ELF-1 (cell line): Measurements from ENCODE around the gene H1-8.

Experiments used
- DNase-seq: peaks from one replicate; pipeline ENCODE4 v3.0.0-alpha.2; 2016; ENCODE audit warnings: low read depth, low spot score

The H1-8 gene

DNA sequence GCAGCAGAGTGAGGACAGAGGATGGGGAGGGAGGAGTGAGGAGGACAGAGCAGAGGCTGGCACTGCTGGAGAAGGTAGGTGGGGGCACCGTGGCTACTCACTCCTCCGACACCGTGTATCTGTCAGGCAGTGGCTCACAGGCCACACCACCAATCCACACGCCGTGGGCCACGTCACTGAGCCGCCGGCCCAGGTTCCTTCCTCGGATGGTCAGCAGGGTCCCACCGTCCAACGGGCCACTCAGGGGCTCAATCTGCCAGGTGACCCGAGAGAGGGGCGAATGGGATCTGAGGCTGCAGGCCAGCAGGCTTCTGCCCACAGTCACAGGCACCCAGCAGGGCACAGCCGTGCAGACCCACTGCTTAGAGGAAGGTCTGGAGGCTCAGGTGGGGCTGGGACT is 30.5 kb downstream of the H1-8 start:
- DNase-seq: no peak

DNA sequence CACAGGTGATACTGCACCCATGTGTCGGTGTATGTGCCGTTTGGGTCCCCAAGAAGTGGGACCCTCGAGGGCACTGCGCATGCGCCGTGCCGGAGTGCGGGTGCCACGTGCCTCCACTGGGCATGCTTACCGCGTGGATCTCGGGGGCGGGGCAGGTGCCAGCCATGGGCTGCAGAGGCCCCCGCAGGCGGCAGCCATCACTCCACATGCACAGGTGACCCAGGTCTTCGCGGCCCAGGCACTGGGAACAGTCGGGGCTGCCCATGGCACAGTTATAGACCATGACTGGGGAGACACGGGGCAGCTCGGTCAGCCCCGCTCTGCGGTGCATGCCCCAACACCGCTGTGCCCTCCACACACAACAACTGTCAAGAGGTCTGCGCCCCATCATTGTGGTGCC is 31.2 kb downstream of the H1-8 start:
- DNase-seq: no peak

DNA sequence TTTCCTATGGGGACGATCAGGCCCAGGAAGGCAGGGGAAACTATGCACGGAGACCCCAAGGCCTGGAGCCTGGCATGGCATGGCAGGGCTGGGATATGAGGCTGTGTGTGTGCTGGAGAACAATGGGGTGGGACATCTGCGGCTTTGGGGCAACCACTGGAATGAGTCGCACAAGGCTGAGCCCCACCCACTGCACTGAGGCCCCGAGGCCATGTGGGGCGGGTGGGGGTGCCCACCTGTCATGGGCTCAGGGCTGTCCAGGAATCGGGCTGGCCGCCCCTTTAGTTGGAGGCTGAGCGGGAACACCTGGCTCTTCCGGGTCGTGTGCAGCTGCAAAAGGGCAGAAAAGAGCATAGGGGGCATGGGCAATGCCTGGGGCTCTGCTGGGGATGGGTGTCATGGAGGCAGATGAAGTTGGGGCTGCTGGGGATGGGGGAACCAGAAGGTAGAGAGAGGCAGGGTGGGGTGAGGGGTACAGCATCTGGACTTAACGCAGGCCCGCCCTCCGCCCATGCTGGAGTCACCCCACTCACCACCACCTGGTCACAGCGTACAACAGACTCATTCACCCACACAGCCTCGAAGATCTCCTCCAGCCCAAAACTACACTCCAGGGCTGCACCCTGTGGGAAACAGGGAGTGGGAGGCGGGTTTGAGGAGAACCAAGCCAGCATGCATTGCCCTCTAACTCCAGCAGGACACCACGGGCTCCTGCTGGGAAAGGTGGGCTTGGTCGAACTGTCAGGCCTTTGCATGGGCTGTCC is 32.4 kb downstream of the H1-8 start:
- no peak for DNase-seq

DNA sequence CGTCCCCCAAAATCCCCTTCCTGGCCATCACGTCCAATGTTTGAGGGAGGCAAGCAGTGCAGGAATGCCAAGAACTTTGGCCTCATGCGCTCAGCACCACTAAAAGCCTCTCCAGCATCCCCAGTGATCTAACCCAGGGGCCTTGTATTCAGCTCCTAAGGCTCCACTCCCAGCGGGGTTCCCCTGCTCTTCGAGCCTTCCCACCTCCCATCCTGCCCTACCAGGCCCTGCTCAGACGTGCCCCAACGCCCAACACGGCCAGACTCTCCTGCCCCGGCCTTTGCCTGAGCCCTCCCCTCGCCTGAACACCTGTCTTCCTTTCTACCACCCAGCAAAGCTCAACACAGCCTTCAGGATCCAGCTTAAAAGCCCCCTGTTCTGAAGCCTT is 33.0 kb downstream of the H1-8 start:
- peak; percentile 67 for DNase-seq

DNA sequence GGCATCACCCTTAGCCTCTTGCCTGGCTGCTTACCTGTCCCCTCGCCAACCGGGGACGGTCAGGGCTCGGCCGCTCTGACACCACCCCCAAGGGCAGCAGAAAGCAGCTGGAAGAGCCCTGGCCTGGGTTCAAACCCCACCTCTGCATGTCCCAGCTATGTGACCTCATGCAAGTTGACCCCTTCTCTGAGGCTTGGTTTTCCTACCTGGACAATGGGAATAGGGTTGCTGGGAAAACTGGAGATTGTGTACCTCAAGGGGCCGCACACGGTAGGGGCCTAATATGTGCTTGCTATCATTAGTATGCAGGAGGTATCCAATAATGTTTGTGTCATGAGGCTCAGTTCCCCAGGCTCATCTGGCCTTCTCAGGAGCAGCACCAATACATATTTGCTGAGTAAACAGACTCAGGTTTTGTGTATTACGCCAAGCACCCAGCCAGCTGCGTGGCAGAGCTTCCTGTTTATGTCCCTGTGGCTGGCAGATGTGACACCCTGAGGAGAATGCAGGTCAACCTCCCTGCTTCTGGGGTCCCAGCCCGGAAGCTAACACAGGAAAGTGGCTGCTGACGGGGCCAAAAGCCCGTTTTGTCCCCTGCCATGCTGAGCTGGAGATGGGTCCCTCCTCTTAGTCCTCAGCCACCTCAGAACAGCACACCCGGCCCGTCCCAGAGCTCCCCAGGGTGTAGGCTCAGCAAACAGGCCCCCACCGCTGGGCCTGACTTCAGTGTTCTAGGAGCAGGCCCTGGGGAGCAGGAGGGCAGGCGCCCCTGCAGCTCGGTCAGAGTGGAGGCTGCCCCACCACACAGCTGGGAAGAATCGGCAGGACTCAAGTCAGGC is 33.8 kb downstream of the H1-8 start:
- no peak for DNase-seq

DNA sequence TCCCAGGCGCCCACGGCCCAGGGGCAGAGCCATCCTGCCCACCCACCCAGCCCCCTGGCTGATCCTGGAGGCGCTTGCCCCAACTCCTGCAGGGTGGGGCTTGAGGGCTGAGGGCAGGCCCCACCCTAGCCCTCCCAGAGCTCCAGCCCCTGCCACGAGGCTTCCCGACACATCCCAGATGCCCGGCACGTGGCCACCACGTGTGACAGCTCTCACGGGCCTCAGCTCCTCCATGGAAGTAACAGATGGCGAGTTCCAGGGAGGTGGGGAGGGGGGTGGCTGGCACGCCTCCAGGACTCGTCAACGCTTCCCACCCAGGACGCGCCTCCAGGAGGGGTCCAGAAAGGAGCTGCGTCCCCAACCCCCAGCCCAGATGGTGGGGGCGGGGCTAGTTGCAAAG is 34.4 kb downstream of the H1-8 start:
- no peak for DNase-seq

DNA sequence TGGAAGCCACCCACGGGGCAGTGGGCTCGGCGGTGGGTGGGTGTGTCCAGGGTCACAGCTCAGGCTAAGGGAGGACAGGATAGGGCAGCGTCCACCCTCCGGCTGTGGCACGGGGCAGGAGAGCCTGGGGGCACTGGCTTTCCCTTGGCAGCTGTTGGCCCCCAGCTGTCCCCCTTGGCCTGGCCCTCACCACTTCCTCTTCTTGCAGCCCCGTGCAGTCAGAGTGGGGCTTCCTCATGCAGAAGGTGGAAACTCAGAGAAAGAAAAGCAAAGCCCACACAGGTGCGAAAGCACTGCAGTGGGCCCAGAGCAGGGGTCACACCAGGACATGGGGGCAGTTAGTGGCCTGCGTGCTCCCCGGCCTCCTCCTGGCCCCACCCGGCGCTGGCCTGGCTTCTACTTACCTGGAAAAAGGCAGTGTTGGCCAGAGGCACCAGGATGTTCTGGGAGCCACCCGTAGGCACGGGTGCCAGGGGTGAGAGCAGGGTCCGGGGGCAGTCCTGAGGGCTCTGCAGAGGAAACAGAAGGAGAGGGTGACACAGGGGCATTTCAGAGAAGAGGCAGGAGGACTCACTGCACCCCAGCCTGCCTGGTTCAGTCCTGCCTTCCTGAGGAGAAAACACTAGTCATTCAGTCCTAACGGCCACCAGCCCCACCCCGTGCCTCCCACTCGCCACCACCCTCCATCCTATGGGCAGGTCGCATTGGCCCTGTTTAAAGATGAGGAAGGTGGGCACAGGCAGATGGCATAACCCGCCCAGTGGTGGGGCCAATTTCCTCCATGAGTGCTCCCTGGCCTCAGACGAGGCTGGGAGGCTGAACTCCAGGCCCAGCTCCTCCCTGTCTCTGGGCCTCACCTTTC is 35.2 kb downstream of the H1-8 start:
- no peak for DNase-seq

DNA sequence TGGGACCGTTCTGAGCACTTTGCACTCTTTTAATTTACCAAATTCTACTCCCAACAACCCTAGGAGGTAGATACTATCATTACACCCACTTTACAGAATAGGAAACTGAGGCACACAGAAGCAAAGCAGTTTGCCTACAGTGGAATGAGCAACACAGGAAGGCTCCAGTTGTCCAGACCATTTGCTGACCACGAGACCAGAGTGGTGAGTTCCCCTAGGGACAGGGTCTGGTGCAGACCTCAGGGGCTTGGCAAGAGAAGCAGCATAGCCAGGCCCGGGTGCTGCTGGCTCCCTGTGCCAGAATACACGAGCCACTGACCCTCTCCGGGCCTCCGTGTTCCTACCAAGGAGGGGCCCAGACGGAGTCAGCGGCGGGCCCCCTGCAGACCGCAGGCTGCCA is 37.0 kb downstream of the H1-8 start:
- no peak for DNase-seq

DNA sequence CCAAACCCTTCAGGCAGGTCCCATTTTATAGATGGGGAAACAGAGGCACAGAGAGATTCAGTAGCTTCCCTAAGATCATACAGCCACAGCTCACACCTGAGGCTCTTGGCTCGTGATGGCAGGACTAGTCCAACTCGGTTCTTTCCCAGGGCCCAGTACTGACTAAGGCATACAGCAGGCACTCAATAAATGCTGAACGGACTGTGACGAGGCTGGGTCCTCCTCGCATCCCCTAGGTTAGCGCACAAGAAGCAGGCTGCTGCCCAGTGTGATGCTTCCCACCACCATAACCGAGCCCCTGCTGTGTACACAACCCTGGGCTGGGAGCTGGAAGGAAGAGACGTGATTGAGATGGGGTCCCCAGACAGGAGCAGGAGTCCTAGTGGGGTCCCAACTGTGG is 38.6 kb downstream of the H1-8 start:
- no peak for DNase-seq

DNA sequence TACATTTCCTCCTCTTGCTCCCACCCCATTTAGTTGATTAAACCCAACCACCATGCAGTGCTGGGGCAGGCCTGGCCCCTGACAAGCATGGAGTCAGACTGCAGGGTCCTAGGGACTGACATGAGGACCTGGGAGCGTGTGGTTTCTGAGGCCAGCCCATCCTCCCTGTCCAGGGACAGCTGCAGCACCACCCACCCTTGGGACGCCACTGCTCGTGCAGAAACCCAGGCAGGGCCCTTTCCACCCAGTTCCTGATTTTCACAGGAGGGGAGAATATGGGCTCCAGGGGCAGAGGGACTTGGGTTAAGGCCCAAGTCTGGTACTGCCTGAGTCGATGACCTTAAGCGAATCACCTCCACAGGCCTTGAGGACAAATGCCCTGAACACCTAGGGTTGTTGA is 39.8 kb downstream of the H1-8 start:
- DNase-seq: no peak

DNA sequence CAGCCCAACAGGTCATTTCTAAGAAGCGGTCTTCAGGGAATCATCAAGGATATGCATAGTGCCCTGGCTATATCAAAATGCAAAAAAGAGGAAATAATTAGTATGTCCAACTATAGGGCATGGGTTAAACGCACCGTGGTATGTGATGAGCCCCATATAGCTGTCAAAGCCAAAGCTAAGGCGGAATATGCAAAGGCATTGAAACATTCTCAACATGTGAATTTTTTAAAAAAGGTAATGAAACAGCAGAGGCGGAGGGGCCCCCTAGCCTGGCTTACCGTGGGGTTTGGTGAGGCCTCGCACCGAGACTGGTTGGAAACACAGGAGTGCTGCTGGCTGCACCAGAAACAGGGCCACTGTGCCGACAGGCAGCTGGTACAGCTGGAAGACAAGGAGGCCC is 40.3 kb downstream of the H1-8 start:
- no peak for DNase-seq

DNA sequence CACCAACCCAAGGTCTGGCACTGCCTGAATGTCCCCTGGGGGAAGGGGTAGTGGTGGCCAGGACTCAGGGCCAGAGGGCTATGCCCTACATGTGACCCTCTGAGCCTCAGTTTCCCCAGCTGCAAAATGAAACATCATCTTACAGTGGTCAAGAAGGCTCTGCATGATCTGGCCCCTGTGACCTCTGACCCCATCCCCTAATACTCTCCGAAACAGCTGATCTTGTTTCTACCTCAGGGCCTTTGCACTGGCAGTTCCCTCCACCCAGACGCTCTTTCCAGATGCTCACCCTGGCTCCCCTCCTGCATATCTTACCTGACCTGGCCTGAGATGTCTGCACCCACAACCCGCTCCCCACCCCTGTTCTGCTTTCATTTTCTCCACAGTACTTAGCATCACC is 41.7 kb downstream of the H1-8 start:
- DNase-seq: no peak

DNA sequence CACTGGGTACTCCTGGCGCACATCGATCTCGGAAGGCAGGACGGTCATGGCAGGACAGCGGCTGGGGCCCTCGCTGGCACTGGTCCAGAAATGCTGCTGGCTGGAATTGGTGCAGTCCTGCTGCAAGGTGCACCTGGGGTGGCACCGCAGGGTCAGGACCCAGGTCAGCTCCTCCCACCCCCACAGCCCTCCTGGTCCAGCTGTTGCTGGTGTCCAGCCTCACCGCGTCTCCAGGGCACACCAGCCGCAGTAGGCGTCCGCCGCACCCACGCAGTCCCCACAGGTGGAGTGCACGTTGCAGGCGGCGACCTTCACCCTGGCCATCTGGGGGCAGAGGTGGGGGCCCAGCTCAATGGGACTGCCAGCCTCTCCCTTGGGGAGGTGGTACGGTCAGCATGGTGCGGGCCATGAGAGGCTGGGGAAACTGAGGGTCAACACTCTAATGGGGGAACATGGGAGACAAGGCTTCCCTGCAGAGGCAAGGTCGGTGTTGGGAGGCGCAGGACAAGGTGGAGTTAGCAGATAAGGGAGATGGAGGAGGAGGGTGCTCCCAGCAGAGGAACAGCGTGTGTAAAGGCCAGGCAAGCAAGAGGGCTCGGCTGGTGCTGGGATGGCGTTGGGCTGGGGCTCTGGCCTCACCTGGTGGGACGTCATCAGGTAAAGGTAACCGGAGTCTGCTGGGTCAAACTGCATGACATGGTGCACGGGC is 43.1 kb downstream of the H1-8 start:
- no peak for DNase-seq

DNA sequence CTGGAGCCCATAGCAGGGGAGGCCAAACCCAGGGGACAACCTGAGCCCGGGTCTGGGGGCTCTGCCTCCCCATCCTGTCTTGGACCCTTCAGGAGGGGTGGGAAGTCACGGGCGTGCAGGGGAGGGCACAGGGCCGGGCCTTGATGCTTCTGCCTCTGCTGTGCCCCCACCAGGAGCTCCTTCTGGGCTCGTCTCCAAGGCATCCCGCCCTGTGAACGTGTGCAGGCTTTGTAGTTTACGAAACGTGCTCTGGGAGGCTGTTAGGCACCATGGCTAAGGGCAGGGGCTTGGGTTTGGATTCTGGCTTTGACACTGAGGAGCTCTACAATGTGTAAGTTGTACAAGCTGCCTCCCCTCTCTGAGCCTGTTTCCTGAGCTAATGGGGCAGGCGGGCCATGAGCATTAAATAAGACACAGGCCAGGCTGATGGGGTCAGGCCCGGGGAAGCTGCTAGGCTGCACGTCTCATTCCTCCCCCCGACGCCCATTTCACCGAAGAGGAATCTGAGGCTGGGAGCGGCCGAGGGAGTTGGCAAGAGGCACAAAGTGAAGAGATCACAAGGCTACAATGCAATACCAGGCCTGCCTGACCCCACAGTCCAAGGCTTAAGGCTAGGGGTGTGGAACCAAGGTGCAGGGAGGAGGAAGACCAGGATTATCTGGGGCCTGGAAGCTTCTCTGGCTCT is 43.9 kb downstream of the H1-8 start:
- DNase-seq: peak; percentile 29

DNA sequence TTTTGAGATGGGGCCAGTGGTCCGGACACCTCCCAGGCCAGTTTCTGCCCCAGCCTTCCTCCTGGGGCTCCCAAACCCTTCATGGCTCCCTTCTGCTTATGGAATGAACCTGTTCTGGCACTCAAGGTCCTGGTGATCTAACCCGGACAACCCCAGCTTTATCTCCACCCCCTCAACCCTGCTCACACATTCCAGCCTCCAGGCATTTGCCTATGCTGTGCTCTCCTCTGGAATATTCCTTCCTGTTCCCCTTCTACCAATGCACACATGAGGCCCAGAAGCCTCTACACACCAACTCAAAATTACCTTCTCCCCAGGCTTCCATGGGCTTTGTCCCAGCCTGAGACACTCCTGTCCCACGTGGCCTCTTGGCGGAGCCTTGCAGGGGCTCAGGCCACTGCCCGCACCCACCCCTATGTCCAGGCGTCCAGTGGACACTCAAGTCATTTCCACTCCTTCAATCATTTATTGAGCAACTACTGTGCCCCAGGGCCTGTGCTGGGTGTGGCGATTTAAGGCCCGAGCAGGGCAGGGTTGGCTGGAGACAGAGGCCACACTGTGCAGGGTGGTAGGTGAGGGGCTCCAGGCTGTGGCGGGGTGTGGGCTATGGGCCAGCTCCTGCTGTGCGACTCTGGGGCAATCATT is 44.7 kb downstream of the H1-8 start:
- DNase-seq: peak; percentile 45

DNA sequence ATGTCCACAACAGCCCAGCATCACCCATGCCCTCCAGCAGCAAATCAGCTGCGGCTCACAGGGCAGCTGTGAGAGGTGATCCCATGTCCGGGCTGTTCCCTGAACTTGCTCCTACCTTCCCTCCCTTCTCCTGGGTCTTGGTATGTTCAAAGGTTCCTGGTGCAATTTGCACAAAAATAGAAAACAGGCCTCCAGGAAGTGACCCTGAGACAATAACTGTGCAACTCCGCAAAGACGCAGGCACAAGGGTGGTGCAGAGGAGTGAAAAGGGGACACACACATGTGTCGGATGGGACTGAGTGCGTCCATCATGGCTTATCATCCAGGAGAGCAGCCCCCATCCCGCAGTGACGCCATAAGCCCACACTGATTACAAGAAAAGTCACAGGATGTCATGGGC is 47.2 kb downstream of the H1-8 start:
- DNase-seq: no peak

DNA sequence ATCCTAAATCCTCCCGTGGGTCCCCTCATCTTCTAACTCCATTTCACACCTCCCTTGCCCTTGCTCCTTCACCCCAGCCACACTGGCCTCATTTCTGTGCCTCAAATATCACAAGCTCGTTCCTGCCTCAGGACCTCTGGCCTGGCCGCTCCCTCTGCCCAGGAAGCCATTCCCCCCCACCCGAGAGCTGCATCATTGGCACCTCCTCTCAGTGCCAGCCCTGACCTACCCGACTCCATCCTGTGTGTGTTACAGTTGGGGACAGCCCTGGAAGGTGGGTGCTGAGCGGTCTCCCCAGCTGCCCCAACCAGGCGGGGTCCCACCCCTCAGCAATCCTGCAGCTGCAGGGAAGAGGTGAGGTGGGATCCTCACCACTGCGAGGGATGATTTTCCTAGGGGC is 49.0 kb downstream of the H1-8 start:
- no peak for DNase-seq

DNA sequence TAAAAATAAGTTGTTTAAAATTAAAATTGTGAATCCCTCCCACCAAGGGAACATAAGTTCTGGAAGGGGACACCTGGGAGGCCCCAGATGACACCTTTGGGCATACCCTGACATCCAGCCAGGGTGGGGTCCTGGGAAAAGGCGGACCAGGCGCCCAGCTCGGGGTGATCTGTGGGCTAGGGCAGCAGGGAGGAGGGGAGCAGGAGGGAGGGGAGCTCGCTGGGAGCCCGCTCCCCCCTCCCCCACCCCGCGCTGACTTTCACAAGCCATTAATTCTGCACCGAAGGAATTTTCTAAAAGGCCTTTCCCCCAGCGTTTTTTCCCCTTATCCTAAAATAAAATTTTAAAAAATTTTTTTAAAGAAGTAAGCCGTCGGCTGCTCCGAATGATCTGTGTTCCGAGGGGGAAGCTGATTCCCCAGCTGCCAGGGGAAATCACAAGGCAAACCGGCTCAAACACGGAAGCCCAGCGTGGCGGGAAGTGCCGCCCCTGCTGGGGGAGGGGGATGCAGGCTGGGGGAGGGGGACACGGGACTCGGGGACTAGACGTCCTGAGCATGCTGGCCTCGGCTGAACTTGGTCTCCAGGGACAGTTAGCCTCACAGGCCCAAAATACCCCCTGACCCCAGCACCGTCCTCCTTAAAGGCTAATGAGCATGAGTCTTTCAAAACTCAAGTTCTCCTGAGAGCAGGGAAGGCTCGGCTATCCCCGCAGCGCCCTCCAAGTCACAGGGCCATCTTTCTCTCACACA is 49.6 kb downstream of the H1-8 start:
- peak; percentile 51 for DNase-seq

DNA sequence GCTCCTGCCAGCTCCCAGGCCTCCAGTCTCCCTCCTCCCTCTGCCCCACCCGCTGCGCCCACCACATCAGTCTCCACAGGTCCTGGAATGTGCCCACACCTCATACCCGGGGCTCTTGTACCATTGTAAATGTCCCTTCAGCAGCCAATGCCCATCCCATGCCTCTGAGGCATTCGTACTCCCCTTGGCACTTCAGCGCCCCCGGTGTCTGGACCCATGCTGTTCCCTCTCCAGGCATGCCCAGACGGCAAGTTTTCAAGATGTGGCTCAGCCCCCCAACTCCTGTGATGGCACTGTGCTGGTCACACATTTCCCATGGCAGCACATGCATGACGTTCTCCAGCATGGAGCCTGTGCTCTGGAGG is 50.2 kb downstream of the H1-8 start:
- DNase-seq: no peak
